NCI-H1048 (cell line): ENCODE data around the gene ST8SIA4.

ENCODE experiments used
- DNase-seq: peaks from one replicate; lab custom pipeline; 2025; lab: John Stamatoyannopoulos, UW

The ST8SIA4 gene

GRCh38 chr5:100779669-100780375 lies 123.3 kb downstream of the ST8SIA4 start:
- DNase-seq, result no peak

- no peak for DNase-seq
Observed at GRCh38 chr5:100777680-100778300, 125.3 kb downstream of the ST8SIA4 start.

GRCh38 chr5:100775533-100775855 lies 127.6 kb downstream of the ST8SIA4 start:
- DNase-seq, result no peak

GRCh38 chr5:100772548-100772947 lies 130.5 kb downstream of the ST8SIA4 start:
- DNase-seq, result no peak

- DNase-seq, result no peak
Observed at GRCh38 chr5:100772006-100772405, 131.1 kb downstream of the ST8SIA4 start.

GRCh38 chr5:100771181-100771580 lies 131.9 kb downstream of the ST8SIA4 start:
- DNase-seq, result no peak

- no peak for DNase-seq
Observed at GRCh38 chr5:100768221-100768620, 134.9 kb downstream of the ST8SIA4 start.

- DNase-seq, result no peak
Observed at GRCh38 chr5:100762995-100763394, 140.1 kb downstream of the ST8SIA4 start.

- DNase-seq, result no peak
Observed at GRCh38 chr5:100762108-100762507, 141.0 kb downstream of the ST8SIA4 start.

GRCh38 chr5:100761192-100761591 lies 141.9 kb downstream of the ST8SIA4 start:
- DNase-seq, result no peak

- DNase-seq, result no peak
Observed at GRCh38 chr5:100760688-100761087, 142.4 kb downstream of the ST8SIA4 start.

- no peak for DNase-seq
Observed at GRCh38 chr5:100758780-100759179, 144.3 kb downstream of the ST8SIA4 start.

GRCh38 chr5:100758306-100758705 lies 144.8 kb downstream of the ST8SIA4 start:
- no peak for DNase-seq

- no peak for DNase-seq
Observed at GRCh38 chr5:100757618-100758017, 145.5 kb downstream of the ST8SIA4 start.
